NCI-H1436 treated with DMSO at 0.1 percent for 48 hours (cell line): ENCODE measurements around the gene DYRK1B.
"Not testable (repeated sequence)": the region's sequence is repeated elsewhere in the genome, so short reads cannot be mapped to it uniquely, and the experiment has no call there.

Experiments used
- DNase-seq: peaks from one replicate; lab custom pipeline; 2025; lab: John Stamatoyannopoulos, UW

Gene DYRK1B

DNA sequence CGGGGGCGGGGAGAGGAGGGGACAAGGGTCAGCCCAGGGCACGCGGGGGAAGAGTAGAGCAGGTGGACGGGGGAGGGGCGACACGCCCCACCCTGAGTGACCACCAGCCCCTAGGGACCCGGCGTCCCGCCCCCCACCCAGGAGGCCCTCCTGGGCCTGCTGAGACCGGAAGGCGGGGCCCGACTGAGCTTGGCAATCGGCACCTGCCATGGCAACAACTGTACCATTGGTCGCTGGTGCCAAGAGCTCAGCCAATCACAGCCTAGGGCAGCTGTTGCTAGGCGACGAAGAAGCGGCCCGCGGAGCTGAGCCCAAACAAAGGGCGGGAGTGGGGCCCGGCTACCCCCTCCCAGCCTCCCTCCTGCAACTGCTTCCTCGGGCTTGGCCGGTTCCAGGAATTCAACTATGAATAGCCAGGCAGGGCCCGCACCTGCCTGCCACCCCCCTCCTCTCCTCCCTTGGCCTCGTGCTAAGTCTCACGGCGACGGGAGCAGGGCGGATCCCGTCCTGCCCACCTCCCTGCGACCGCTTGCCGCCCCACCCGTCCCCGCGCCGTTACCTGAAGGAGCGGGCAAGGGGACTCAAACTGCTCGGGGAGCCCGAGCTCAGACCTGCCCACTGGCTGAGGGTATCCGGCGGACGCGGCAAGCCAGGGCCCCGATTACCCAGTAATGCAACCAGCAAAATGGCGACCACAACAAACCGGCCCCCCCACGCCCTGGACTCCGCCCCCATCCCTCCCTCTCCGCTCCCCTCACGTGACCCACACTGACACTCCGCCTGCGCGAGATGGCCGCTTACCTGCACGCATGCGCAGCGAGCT is at the start of gene DYRK1B:
Gene DYRK1B, minus strand, starts transcription at position 699 of the 823 bp plus-strand sequence. CDS start 2,295 bp downstream, outside the sequence.
- DNase-seq: peak; percentile 84

GRCh38 chr19:39882645-39883044 is 48.7 kb upstream of the DYRK1B start:
- DNase-seq: not testable (repeated sequence)

GRCh38 chr19:39881495-39882110 is 47.6 kb upstream of the DYRK1B start:
- DNase-seq: not testable (repeated sequence)

DNA sequence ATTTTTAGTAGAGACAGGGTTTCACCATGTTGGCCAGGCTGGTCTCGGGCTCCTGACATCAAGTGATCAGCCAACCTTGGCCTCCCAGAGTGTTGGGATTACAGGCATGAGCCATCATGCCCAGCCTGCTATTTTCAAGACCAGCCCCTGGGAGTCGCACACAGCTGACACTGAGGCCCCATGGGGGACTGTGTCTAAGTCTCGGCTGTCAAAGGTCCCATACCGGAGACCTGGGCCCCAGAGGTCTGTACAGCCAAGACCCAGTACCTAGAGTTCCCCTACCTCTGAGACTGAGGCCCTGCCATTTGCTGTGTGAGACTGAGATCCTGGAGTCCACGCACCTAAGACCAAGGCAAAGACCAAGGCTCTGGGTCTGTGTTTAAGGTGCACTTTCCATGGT is 46.3 kb upstream of the DYRK1B start:
- not testable (repeated sequence) for DNase-seq

DNA sequence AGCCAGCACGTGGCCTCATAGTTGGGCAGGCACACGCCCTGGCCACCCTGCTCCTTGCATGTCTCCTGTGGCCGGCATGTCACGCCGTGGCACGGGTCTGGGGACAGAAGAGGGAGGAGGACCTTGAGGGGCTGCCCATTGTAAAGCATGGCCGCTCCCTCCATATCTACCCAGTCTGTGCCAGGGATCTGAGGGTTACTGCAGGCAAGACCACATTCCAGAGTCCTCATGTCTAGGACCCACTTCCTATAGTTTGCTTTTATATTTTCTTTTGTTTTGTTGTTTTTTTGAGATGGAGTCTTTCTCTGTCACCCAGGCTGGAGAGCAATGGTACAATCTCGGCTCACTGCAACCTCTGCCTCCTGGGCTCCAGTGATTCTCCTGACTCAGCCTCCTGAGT is 45.8 kb upstream of the DYRK1B start:
- DNase-seq: not testable (repeated sequence)

GRCh38 chr19:39878866-39879265 is 44.9 kb upstream of the DYRK1B start:
- DNase-seq: not testable (repeated sequence)

GRCh38 chr19:39878398-39878797 is 44.4 kb upstream of the DYRK1B start:
- DNase-seq: no peak

- not testable (repeated sequence) for DNase-seq
These were observed 44.0 kb upstream of the DYRK1B start for GRCh38 chr19:39877982-39878381.

- not testable (repeated sequence) for DNase-seq
These were observed 43.5 kb upstream of the DYRK1B start for GRCh38 chr19:39877488-39877887.

- not testable (repeated sequence) for DNase-seq
These were observed 42.5 kb upstream of the DYRK1B start for GRCh38 chr19:39876486-39876885.

GRCh38 chr19:39875401-39875864 is 41.5 kb upstream of the DYRK1B start:
- DNase-seq: not testable (repeated sequence)

GRCh38 chr19:39874404-39874803 is 40.4 kb upstream of the DYRK1B start:
- DNase-seq: no peak

GRCh38 chr19:39873385-39873784 is 39.4 kb upstream of the DYRK1B start:
- DNase-seq: no peak

- DNase-seq: no peak
These were observed 38.2 kb upstream of the DYRK1B start for GRCh38 chr19:39871886-39872866.

- DNase-seq: no peak
These were observed 37.4 kb upstream of the DYRK1B start for GRCh38 chr19:39871362-39871761.

- no peak for DNase-seq
These were observed 36.4 kb upstream of the DYRK1B start for GRCh38 chr19:39870171-39870971.

- no peak for DNase-seq
These were observed 34.0 kb upstream of the DYRK1B start for GRCh38 chr19:39867952-39868351.

- DNase-seq: no peak
These were observed 33.2 kb upstream of the DYRK1B start for GRCh38 chr19:39867133-39867532.

- DNase-seq: no peak
These were observed 32.0 kb upstream of the DYRK1B start for GRCh38 chr19:39865953-39866352.

- no peak for DNase-seq
These were observed 31.2 kb upstream of the DYRK1B start for GRCh38 chr19:39865186-39865585.

DNA sequence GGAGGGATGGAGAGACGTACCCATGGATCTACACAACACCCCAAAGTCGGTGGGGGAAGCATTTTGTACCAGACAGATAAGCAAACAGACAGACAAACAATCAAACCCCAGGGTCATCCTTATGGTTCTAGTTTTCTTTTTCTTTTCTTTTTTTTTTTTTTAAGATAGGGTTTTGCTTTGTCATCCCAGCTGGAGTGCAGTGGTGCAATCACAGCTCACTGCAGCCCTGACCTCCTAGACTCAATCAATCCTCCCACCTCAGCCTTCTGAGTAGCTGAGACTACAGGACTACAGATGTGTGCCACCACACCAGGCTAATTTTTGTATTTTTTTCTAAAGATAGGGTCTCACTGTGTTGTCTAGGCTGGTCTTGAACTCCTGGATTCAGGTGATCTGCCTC is 30.2 kb upstream of the DYRK1B start:
- DNase-seq: no peak
